ENCODE data around the gene CNOT3.

- TF ChIP-seq EP300 (IDR thresholded peaks at IDR 0.05; ENCODE audit: borderline replicate concordance in 1 of 2, low read depth in 1 of 2, low read length in 1 of 2) (no peak), CTCF (IDR thresholded peaks at IDR 0.05) (no peak), SIN3A (IDR thresholded peaks at IDR 0.05; ENCODE audit: borderline replicate concordance, low read depth, low read length) (no peak), IRF3 (IDR thresholded peaks at IDR 0.05; ENCODE audit: low read depth, low read length) (no peak), TAF1 (IDR thresholded peaks at IDR 0.05; ENCODE audit: borderline replicate concordance, low read depth, low read length) (no peak), ELF1 (IDR thresholded peaks at IDR 0.05) (no peak), FOXJ3 (CRISPR knock-in tag; IDR thresholded peaks at IDR 0.05) (no peak), POLR2AphosphoS5 (IDR thresholded peaks at IDR 0.05; ENCODE audit: low read depth, low read length) (no peak), REST (IDR thresholded peaks at IDR 0.05; ENCODE audit: low read depth, low read length) (no peak), MAX (IDR thresholded peaks at IDR 0.05; ENCODE audit: low read depth) (no peak), EZH2phosphoT487 (IDR thresholded peaks at IDR 0.05; ENCODE audit: borderline replicate concordance, low read depth) (no peak), FOSL2 (IDR thresholded peaks at IDR 0.05; ENCODE audit: borderline replicate concordance, low read depth) (no peak), JUND (IDR thresholded peaks at IDR 0.05) (no peak), TCF12 (IDR thresholded peaks at IDR 0.05) (no peak)
These were observed 43.1 kb downstream of the CNOT3 start for GRCh38 chr19:54180691-54181091.
